HG03045 (cell line): Measurements from ENCODE around the gene ITM2A.

Experiments
- ATAC-seq: cut with Tn5 transposase; IDR thresholded peaks from one replicate; pipeline ENCODE4 v1.9.1; 2021; ENCODE audit warnings: mild to moderate bottlenecking, moderate library complexity; ENCODE audit not compliant: unreplicated experiment

ITM2A gene

GRCh38 chrX:79366873-79367749 lies at the start of gene ITM2A:
TSS of gene ITM2A (minus strand) at chrX:79367334. CDS start at chrX:79367215, 119 bp downstream.
- peak; percentile 81 for ATAC-seq

DNA sequence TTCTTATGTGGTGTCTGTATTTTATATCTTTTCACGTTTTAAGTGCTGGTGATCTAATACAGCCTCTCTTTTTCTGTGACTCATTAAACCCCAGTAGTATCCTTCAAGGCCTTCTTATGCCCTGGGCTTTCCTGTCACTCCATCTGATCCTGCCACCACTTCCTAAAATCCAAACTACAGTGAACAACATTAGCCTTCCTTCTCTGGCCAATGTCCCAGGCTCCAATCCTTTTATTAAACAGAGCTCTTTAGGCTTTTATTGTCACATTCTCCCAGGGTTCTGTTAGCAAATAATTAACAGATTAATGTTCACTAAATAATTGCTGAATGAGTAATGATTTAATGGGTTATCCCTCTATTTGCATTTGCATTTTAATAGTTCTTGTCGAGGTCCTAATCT lies 47.9 kb upstream of the ITM2A start:
- no peak for ATAC-seq

DNA sequence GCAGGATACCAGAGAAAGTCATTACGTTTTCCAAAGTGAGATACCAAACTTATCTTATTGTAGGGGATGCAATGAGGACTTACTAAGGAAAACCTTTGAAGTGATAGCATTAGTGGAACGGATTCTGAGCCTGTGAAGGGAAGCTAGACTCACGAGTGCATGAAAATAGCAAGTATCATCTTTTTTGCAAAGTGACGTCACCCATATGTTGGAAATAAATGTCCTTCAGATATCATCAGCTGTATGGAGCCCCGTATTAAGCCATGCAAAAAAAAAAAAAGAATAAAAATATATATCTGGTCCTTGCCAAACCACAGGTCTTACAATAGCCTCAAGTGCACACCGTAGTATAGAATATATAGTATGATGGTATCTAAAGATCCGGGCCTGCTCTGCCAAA lies 46.8 kb upstream of the ITM2A start:
- no peak for ATAC-seq

- ATAC-seq = no peak
These were observed 45.8 kb upstream of the ITM2A start for GRCh38 chrX:79412972-79413371.

DNA sequence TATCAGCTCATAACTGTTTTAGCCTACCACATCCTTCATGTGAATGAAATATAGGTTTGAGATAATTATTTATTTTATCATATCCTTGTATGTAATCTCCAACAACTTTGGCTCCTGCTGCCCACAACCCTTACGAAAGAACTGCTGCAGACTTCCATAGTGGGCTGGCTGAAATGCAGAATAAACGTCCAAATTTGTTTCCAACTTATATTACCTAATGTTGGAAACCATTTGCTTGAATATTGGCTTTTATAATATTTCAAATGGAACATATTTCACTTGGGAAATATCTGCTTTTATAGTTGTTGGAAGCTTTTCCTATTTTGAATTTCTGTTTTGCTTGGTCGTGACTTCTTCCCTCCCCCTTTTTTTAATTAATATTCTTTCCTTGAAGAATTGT lies 45.0 kb upstream of the ITM2A start:
- ATAC-seq = no peak

DNA sequence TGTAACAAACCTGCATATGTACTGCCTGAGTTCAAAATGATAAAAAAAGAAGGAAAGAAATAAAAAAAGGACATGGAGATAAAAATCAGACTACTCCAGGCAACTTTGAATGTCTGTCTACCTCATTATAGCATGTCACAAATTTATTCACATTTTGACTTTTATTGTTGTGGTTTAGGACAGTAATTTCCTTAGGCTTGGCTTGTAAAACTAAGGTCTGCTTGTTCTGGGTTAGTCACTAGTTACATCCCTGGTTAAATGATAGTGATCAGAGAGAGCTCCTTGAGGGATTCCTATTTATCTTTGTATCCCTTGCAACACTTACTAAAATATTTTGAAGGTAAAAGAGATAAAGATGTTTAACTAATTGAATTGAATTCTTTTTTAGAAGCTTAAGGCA lies 42.5 kb upstream of the ITM2A start:
- no peak for ATAC-seq

- no peak for ATAC-seq
These were observed 41.6 kb upstream of the ITM2A start for GRCh38 chrX:79408623-79409322.

DNA sequence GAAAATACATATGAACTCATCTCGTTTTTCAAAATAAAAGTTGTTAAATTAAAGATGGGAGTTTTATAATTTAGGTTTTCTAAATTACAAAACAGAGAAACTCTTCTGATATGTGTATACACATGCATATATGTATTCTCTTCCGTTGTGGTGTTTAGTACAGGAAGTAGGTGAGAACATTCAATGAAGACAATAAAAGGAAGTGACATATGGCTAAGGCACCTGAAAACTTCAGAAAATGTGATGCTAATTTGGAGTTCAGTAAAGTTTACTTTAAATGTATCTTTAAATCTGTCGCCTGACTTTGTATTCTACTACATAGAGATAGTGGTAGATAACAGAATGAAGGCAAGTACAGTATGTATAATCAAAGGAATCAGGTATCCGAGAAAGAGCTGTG lies 33.5 kb upstream of the ITM2A start:
- no peak for ATAC-seq

DNA sequence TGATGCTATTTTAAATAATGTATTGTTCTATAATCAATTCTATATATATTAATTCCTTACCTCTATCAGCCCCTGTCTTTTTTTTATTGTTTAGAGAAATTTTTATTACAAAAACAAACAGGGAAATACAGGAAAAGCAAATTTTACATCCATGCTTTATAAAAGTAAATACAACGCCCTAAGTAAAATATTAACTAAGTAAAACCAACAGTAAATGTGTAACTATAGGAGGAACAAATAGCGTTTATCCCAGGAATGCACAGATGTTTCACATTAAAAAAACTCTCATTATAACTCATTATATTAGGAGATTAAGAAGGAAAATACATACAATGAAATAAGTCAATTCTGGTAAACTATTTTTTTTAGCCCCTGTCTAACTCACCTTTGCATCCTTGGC lies 8.2 kb upstream of the ITM2A start:
- no peak for ATAC-seq

GRCh38 chrX:79371640-79372039 lies 4.5 kb upstream of the ITM2A start:
- no peak for ATAC-seq

DNA sequence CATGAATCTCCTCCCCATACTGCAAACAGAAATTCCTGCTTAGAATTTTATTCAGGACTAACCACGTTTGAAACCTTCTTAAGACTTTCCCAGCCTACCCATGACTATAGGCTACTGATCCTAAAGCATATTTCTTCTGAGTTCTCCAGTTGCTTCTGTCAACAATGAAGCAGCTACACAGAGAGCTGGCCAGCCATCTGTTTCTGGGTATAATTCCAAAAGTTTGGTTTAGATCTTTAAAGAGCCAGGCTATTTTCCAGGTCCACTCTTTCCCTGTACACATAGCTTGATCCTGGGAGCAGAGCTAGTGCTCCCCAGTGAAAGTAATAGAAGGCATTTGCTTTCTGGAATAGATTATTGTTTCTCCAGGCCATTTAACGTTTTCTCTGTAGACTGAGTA lies 4.0 kb upstream of the ITM2A start:
- ATAC-seq = no peak

DNA sequence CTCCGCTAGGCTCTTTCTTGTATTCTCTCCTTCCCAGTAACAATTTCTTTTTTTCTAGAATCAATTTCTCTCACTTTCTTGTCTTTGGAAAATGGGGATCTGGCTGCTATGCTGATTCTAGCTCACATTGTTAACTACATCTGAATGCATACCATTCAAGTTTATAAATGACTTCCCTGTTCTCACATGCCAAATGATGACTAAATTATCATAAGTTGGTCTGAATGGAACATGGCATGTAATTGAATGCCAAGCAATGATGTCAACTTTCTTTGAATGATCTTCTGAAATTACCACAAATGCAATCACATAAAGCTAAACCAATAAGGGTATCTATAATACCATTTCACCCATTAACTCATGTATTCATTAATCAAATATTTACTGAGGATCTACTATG lies 2.7 kb upstream of the ITM2A start:
- ATAC-seq = no peak

DNA sequence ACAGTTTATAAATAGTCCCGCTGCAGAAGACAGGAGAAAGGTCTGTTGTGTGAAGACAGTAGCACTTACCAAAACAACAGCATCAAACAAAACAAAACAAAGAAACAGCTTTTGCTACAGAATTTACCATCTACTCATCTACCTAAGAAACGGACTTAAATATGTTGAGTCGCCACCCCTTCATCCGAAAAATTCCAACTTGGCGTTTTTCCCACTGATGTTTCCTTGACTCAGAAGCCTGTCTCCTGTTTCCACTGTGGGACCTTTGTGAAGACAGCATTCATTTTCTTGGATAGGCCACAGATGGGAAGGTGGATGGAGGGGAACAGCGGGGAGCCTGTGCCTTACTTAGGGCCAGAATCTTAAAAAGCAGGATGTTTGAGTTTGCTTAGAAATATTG lies 1.3 kb upstream of the ITM2A start:
- no peak for ATAC-seq

DNA sequence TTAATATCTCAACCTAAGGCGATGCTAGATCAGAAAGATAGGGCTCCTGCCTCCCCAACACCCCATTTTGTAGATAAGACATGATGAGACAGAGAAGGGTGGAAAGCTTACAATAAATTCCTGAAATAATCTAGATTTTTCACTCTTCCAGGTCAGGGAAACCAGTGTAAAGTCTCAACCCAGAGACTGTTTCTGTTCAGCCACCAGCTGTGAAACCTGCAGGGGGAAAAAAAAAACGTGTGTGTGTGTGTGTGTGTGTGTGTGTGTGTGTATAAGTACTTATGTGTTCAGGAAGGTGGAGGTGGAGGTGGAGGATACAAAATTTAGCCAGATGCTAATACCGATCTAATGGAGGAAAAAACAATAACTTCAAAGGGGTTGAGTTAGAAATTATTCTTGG lies 773 bp upstream of the ITM2A start:
- no peak for ATAC-seq

DNA sequence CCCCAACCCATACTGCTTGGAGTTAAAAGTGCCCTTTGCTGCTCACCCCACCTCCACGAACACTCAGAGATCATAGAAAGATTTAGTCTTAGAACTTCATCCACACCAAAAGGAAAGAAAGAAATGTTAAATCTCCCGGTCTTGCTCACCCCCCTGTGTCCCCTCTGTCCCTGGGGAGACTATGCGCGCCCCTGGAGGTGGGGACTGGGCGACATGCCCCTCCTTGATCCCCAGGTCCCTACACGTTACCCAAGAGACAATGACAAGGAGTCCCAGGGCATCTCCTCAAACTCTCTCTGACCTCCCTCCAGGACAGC lies 620 bp downstream of the ITM2A start:
- peak; percentile 18 for ATAC-seq

DNA sequence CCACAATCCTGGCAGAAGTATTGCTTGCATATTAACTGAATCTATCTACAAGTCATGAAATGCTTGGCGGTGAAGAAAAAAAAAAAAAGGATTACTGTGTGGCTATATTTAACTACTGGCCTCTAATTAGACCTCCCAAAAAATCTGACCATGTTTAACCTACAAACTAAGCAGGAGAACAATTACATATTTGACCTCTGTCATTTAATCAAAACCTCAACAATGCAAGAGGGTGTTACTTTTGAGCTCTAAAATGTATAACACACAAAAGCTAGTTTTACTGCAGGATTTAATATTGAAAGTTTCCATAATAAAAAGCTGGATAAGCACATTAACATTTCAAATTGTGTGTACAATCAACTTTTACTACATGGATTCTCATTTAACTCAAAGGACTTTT lies 1.5 kb downstream of the ITM2A start:
- ATAC-seq = no peak

GRCh38 chrX:79364306-79364705 lies 2.8 kb downstream of the ITM2A start:
- no peak for ATAC-seq

GRCh38 chrX:79361192-79361870 lies 5.8 kb downstream of the ITM2A start:
- ATAC-seq = no peak

DNA sequence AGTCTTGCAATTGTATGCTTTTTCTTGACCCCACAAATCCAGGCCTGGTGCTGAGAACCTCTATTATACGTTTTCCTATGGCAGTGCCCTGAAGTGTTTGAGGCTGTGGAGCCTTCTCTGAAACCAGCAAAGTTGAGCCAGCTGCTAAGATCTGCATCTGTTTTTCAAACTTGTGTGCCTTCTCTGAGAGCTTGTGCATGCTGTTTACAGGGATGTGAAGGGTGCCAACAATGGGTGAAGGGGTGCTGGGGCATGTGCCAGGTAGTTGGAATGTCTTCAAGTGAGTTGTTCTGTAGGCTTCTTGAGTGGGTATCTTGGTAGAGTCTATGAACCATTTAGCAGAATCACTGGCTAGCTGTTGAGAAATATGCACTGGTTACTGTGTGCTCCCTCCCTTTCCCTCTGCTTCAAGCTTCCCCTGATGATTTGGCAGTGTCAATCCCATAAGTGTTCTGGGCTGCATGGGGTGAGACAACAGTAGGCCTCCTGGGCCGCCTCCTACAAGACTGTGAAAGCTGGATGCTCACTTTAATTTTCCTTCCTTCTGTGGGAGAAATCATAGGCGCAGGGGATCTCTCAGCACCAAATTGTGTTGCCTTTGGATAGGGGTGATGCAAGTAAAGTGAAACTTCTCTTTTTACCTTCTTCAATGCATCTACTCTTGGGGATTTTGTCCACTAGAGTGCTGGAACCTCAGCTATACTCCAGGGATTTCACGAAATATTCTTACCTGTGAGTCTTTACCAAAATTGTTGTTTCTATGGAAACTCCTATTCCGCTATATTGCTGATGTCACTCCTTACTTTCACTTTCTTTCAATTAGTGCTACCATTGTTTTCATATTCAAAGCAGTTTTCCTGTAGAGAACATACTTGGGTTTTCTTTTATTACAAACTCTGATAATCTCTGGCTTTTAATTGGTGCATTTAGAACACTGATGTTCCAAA lies 30.0 kb downstream of the ITM2A start:
- ATAC-seq = no peak

DNA sequence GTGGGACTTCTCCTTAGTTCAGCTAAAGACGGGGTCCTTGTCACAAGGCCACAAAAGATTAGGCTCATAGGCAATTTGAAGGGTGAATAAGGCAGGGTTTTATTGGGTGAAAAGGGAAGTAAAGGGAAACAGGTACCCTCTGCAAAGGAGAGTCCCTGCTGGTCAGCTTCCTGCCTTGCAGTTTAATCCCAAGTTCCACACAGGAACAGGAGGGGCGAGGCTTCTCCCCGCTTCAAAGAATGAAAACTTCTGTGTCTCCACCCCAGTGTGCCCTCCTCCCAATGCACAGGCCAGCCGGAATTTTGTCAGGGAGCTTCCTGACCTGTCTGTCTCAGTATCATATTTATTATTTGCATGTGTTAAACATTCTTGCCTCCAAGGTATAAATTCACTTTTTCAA lies 37.1 kb downstream of the ITM2A start:
- ATAC-seq = no peak
